Spleen (tissue), 11 donors: Measurements from ENCODE around the gene PIAS4. TPM values are rescaled to one million over a fixed set of nuclear protein-coding genes. Genes with fewer than 3 reads are reported as not detected.

Experiments
- DNase-seq: peaks from one replicate; pipeline ENCODE4 v3.0.0-alpha.2; 2020
- H3K27ac ChIP-seq, 8 donors: fragments of 200-600 bp; sonication (generic) in 7 of 8; 1 replicate in 4 of 8; 2 replicates in 4 of 8; pipeline versions ENCODE4 v1.5.0 to v1.8.0; 2016 to 2021; ENCODE audit warnings: inconsistent platforms in 4 of 8, mild to moderate bottlenecking in 4 of 8, moderate library complexity in 1 of 8
- H3K27me3 ChIP-seq, 7 donors: fragments of 200-600 bp; sonication (generic) in 6 of 7; replicated peaks in 1 of 7; 1 replicate in 4 of 7; 2 replicates in 3 of 7; pipeline versions ENCODE4 v1.5.0 to v1.8.0; 2016 to 2021; ENCODE audit warnings: inconsistent platforms in 3 of 7, mild to moderate bottlenecking in 1 of 7
- H3K36me3 ChIP-seq, 6 donors: fragments of 200-600 bp; sonication (generic) in 5 of 6; 1 replicate in 4 of 6; 2 replicates in 2 of 6; pipeline versions ENCODE4 v1.5.0 to v1.8.0; 2016 to 2021; ENCODE audit warnings: inconsistent platforms in 2 of 6
- H3K4me1 ChIP-seq, 6 donors: fragments of 200-600 bp; sonication (generic) in 5 of 6; 1 replicate in 3 of 6; 2 replicates in 3 of 6; pipeline versions ENCODE4 v1.5.0 to v1.8.0; 2016 to 2021; ENCODE audit warnings: inconsistent platforms in 3 of 6
- H3K4me3 ChIP-seq, 8 donors: fragments of 200-600 bp; sonication (generic) in 7 of 8; 1 replicate in 4 of 8; 2 replicates in 4 of 8; pipeline versions ENCODE4 v1.5.0 to v1.8.0; 2016 to 2021; ENCODE audit warnings: inconsistent platforms in 4 of 8, mild to moderate bottlenecking in 4 of 8, moderate library complexity in 2 of 8
- H3K9me3 ChIP-seq, 8 donors: fragments of 200-600 bp; sonication (generic) in 7 of 8; 1 replicate in 4 of 8; 2 replicates in 4 of 8; pipeline versions ENCODE4 v1.5.0 to v1.8.0; 2016 to 2021; ENCODE audit warnings: inconsistent platforms in 4 of 8
- CTCF ChIP-seq, 11 experiments: fragments of 200-600 bp in 7 of 11; fragments of 450-650 bp in 4 of 11; sonication (generic) in 4 of 11; IDR thresholded peaks in 8 of 11; conservative IDR thresholded peaks in 3 of 11; 1 replicate in 7 of 11; 2 replicates in 4 of 11; pipeline versions ENCODE4 v1.4.0 to v1.8.0; 2016 to 2021; ENCODE audit warnings: antibody characterized with exemption in 11 of 11, inconsistent platforms in 4 of 11, mild to moderate bottlenecking in 1 of 11
- POLR2A ChIP-seq, 3 donors: fragments of 450-650 bp; IDR thresholded peaks; one replicate each; pipeline ENCODE4 v1.5.1; 2017; ENCODE audit warnings: antibody characterized with exemption in 3 of 3, mild to moderate bottlenecking in 1 of 3
- POLR2AphosphoS5 ChIP-seq, 3 donors: sonication (generic); formaldehyde crosslinking; IDR thresholded peaks; one replicate each; pipeline ENCODE4 v1.5.1; 2017; ENCODE audit warnings: antibody characterized with exemption in 3 of 3
- WGBS, 5 donors: extraction: QIAGEN DNeasy Blood & Tissue Kit in 3 of 5; methylation state at CpG; one replicate each; pipeline versions ENCODE4 v1.1.5 to v1.1.7; 2013 to 2018; 5-methylcytosine and 5-hydroxymethylcytosine counted together
- intact Hi-C: fragments of 100-400 bp; cut with DNase I; formaldehyde crosslinking; loops from one replicate; pipeline ENCODE4 v1.15.0; 2023; ENCODE audit warnings: low total_unique reads
- polyA plus RNA-seq, 3 donors: library from polyadenylated mRNA; stranded (reverse); fragments of 200-250 nt; gene quantifications; one replicate each; pipeline ENCODE4 v1.2.1, GENCODE V29; 2013
- total RNA-seq, 7 donors: library from RNA; depleted of rRNA in 3 of 7; stranded (reverse); fragments of >200 nt in 3 of 7; fragmentation: NEBNext Ultra II Directional in 4 of 7; extraction: Animal tissue kit (Norgen Biotek cat#: 25700) in 4 of 7; gene quantifications; one replicate each; pipeline versions ENCODE4 v1.1.0 to v1.2.1, GENCODE V29; 2016 to 2021
- donor health status: healthy with polysubstance abuse.
- donor health status: DM: no; HTN: no; CAD: no; lungs with moderate emphysema.
- donor health status: DM: no; HTN: no; CAD: no.
- donor health status: Bipolar disorder and iron deficiency.
- donor health status: healthy.
- donor health status: DM: no; HTN: no; CAD: no.
- donor health status: DM: yes; HTN: yes; CAD: no.

The PIAS4 gene
- total and polyA plus RNA-seq, 10 donors = 6.2 to 30.5 (median 22.3) TPM

- Histone ChIP-seq H3K27ac (peak overlapping the region in 7 of 8 donors; percentile 9 to 68 (median 57)), H3K36me3 (peaks cover 0 to 91% (median 46%) of the 10 kb centered on the region in 6 donors), H3K4me1 (peaks cover 0 to 81% (median 29%) of the 10 kb centered on the region in 6 donors), H3K9me3 (no peaks in the 10 kb centered on the region), H3K27me3 (no peaks in the 10 kb centered on the region), H3K4me3 (no peak overlapping the region)
- intact Hi-C loops = no loop called here
- no peak for TF ChIP-seq CTCF (IDR thresholded peaks at IDR 0.05 in 8 of 11, conservative IDR thresholded peaks at IDR 0.05 in 3 of 11)
- TF ChIP-seq POLR2AphosphoS5 (IDR thresholded peaks at IDR 0.05) = peak in 2 of 3 donors; percentile 53 to 67
- WGBS, 5 donors = 64 to 85% (median 84%) methylated on average over 4 to 14 of the region's 14 CpGs
- no peak for DNase-seq
Observed at GRCh38 chr19:4042064-4042730, 34.7 kb downstream of the PIAS4 start.

- no peak for DNase-seq
- no peak overlapping the region for H3K4me3 ChIP-seq
- intact Hi-C loops = no loop called here
- no peaks in the 10 kb centered on the region for H3K9me3 ChIP-seq
- no peaks in the 10 kb centered on the region for H3K27me3 ChIP-seq
- TF ChIP-seq POLR2A (IDR thresholded peaks at IDR 0.05) (no peak), POLR2AphosphoS5 (IDR thresholded peaks at IDR 0.05) (peak in 1 of 3 donors; percentile 39)
- H3K27ac ChIP-seq = peak overlapping the region in 7 of 8 donors; percentile 9 to 68 (median 57)
- peaks cover 0 to 83% (median 29%) of the 10 kb centered on the region in 6 donors for H3K4me1 ChIP-seq
- WGBS, 5 donors = 72 to 89% (median 77%) methylated on average over 12 to 14 of the region's 14 CpGs
- peaks cover 0 to 91% (median 46%) of the 10 kb centered on the region in 6 donors for H3K36me3 ChIP-seq
Observed at GRCh38 chr19:4042731-4043082, 35.2 kb downstream of the PIAS4 start.

GRCh38 chr19:4043401-4043800 lies 35.9 kb downstream of the PIAS4 start:
- H3K36me3 ChIP-seq = peaks cover 0 to 91% (median 48%) of the 10 kb centered on the region in 6 donors
- TF ChIP-seq POLR2A (IDR thresholded peaks at IDR 0.05) (no peak), POLR2AphosphoS5 (IDR thresholded peaks at IDR 0.05) (no peak), CTCF (IDR thresholded peaks at IDR 0.05 in 8 of 11, conservative IDR thresholded peaks at IDR 0.05 in 3 of 11) (no peak)
- 86 to 94% (median 90%) methylated on average over 9 to 11 of the region's 11 CpGs for WGBS, 5 donors
- H3K27ac ChIP-seq = peak overlapping the region in 3 of 8 donors; percentile 57 to 68 (median 63)
- intact Hi-C loops = no loop called here
- H3K9me3 ChIP-seq = no peaks in the 10 kb centered on the region
- no peak for DNase-seq
- H3K4me3 ChIP-seq = no peak overlapping the region
- H3K4me1 ChIP-seq = peaks cover 0 to 76% (median 29%) of the 10 kb centered on the region in 6 donors
- no peaks in the 10 kb centered on the region for H3K27me3 ChIP-seq

- H3K9me3 ChIP-seq = no peaks in the 10 kb centered on the region
- peaks cover 0 to 91% (median 45%) of the 10 kb centered on the region in 6 donors for H3K36me3 ChIP-seq
- H3K27ac ChIP-seq = no peak overlapping the region
- no peak overlapping the region for H3K4me3 ChIP-seq
- TF ChIP-seq POLR2A (IDR thresholded peaks at IDR 0.05) = no peak
- peak in 2 of 3 donors; percentile 7 to 28 for TF ChIP-seq POLR2AphosphoS5 (IDR thresholded peaks at IDR 0.05)
- no peak for DNase-seq
- peaks cover 0 to 69% (median 25%) of the 10 kb centered on the region in 6 donors for H3K4me1 ChIP-seq
- WGBS, 5 donors = 88 to 94% (median 92%) methylated on average over 31 of the region's 31 CpGs
- H3K27me3 ChIP-seq = no peaks in the 10 kb centered on the region
- intact Hi-C loops = no loop called here
Observed at GRCh38 chr19:4043966-4044715, 36.6 kb downstream of the PIAS4 start.

- no peak overlapping the region for H3K4me3 ChIP-seq
- TF ChIP-seq CTCF (IDR thresholded peaks at IDR 0.05 in 8 of 11, conservative IDR thresholded peaks at IDR 0.05 in 3 of 11) (no peak), POLR2A (IDR thresholded peaks at IDR 0.05) (no peak), POLR2AphosphoS5 (IDR thresholded peaks at IDR 0.05) (peak in 2 of 3 donors; percentile 6 to 12)
- no peak overlapping the region for H3K27ac ChIP-seq
- H3K36me3 ChIP-seq = peaks cover 0 to 93% (median 53%) of the 10 kb centered on the region in 6 donors
- H3K9me3 ChIP-seq = no peaks in the 10 kb centered on the region
- 76 to 85% (median 82%) methylated on average over 20 to 21 of the region's 21 CpGs for WGBS, 5 donors
- DNase-seq = no peak
- intact Hi-C loops = no loop called here
- peaks cover 0 to 71% (median 26%) of the 10 kb centered on the region in 6 donors for H3K4me1 ChIP-seq
- no peaks in the 10 kb centered on the region for H3K27me3 ChIP-seq
Observed at GRCh38 chr19:4044990-4045465, 37.5 kb downstream of the PIAS4 start.
